HUES48 (cell line): ENCODE data around the gene AQP6.

Experiments used
- H3K27ac ChIP-seq: one replicate; pipeline ENCODE4 v1.7.0; 2013; ENCODE audit warnings: low read depth, low read length, inconsistent platforms
- H3K27me3 ChIP-seq: 2 replicates; pipeline ENCODE4 v1.6.1; 2013; ENCODE audit warnings: mild to moderate bottlenecking, low read length; ENCODE audit not compliant: control insufficient read depth, insufficient read depth
- H3K36me3 ChIP-seq: 2 replicates; pipeline ENCODE4 v1.6.1; 2013; ENCODE audit warnings: low read length; ENCODE audit not compliant: control insufficient read depth, insufficient read depth
- H3K4me1 ChIP-seq: 2 replicates; pipeline ENCODE4 v1.6.1; 2013; ENCODE audit warnings: mild to moderate bottlenecking, low read length; ENCODE audit not compliant: control insufficient read depth, insufficient read depth
- H3K4me3 ChIP-seq: 2 replicates; pipeline ENCODE4 v1.5.1; 2013; ENCODE audit warnings: mild to moderate bottlenecking, low read depth, low read length
- H3K9ac ChIP-seq: 2 replicates; pipeline ENCODE4 v1.6.1; 2013; ENCODE audit warnings: mild to moderate bottlenecking, low read depth, low read length, moderate library complexity
- H3K9me3 ChIP-seq: 2 replicates; pipeline ENCODE4 v1.6.1; 2013; ENCODE audit warnings: low read length; ENCODE audit not compliant: control insufficient read depth, insufficient read depth

AQP6 gene

DNA sequence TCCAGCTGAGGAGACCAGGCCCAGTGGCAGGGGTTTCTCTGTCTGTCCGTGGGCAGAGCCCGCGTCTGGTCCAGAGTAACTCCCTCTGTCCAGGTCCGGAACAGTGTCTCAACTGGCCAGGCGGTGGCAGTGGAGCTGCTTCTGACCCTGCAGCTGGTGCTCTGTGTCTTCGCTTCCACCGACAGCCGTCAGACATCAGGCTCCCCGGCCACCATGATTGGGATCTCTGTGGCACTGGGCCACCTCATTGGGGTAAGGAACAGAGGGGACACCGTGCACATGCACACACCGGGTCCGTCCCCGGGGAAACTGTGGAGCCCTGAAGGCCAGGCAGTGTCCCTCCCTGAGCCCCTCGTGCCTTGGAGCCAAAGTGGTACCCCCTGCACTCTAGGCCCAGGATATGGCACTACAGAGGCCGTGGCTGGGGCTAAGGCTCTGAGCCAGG, 1.5 kb downstream of the AQP6 start:
- Histone ChIP-seq H3K27ac (no peak overlapping the region), H3K9ac (no peak overlapping the region), H3K4me3 (no peak overlapping the region), H3K4me1 (peaks cover 7% of the 10 kb centered on the region; the same call in 1 of the 2 replicates), H3K36me3 (no peaks in the 10 kb centered on the region), H3K27me3 (peaks cover 13% of the 10 kb centered on the region), H3K9me3 (no peaks in the 10 kb centered on the region)

DNA sequence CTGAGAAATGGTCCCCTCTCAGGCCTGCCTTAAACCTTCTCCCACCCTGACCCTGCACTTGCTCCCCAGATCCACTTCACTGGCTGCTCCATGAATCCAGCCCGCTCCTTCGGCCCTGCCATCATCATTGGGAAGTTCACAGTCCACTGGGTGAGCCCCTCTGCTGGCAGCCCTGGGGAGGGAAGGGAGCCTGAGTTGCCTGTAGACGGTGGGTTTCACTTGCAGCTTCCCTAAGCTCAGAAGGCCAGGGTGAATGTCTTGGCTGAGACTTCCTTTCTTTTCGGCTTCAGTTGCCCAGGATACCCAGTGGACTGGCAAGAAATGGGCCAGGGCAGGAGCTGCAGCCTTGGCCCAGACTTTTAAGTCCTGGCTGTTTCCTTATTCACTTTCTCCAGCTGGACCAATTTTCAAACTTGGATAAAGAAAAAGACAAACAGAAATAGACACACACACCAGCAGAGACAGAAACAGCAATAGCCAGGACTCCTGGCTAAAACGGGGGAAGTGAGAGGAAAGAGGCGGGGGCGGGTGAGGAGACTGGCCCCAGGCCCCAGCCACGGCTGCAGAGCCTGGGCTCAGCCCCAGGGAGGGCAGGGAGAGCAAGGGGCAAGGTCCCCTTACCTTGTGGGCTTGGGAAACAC, 2.0 kb downstream of the AQP6 start:
- peaks cover 7% of the 10 kb centered on the region; the same call in 1 of the 2 replicates for H3K4me1 ChIP-seq
- no peak overlapping the region for H3K4me3 ChIP-seq
- no peaks in the 10 kb centered on the region for H3K9me3 ChIP-seq
- H3K9ac ChIP-seq: no peak overlapping the region
- no peaks in the 10 kb centered on the region for H3K36me3 ChIP-seq
- H3K27ac ChIP-seq: no peak overlapping the region
- peaks cover 10% of the 10 kb centered on the region; the same call in 1 of the 2 replicates for H3K27me3 ChIP-seq

DNA sequence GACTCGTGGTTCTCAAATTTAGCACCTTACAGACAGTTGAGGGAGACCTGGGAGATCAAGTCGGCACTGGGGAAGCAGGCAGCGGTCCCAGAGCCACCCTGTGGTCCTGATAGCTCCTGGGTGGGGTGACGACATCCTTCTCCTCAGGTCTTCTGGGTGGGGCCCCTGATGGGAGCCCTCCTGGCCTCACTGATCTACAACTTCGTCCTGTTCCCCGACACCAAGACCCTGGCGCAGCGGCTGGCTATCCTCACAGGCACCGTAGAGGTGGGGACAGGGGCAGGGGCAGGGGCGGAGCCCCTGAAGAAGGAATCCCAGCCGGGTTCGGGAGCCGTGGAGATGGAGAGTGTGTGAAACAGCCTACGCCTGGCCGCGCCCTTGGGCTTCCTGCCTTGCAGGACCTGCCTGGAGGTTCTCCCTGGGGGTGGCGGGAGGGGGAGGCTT, 2.6 kb downstream of the AQP6 start:
- Histone ChIP-seq H3K9ac (no peak overlapping the region), H3K36me3 (no peaks in the 10 kb centered on the region), H3K4me3 (no peak overlapping the region), H3K27me3 (peaks cover 10% of the 10 kb centered on the region; the same call in 1 of the 2 replicates), H3K9me3 (no peaks in the 10 kb centered on the region), H3K4me1 (peaks cover 7% of the 10 kb centered on the region; the same call in 1 of the 2 replicates), H3K27ac (no peak overlapping the region)

DNA sequence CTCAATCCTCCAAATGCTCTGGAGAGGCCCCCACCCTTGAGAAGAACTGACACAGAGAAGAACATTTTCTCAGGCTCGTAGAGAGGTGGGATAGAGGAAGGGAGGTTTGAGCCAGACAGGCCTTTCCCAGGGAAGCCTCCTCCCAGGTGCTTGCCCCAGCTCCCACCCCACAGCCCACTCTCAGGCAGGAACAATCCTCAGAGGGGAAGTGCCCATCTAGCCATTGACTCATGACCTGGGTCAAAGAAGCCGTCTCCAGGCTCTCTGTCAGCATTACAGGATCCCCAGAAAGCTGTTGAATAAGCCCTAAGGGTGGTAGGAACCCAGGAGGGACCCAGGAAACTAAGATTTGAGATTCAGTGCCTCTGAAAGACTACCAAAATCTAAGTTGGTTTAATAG, 3.8 kb downstream of the AQP6 start:
- 0 out of 2 replicates have a peak, but pooled peaks cover under 1% of the 10 kb centered on the region for H3K27me3 ChIP-seq
- H3K36me3 ChIP-seq: no peaks in the 10 kb centered on the region
- H3K4me3 ChIP-seq: no peak overlapping the region
- no peak overlapping the region for H3K27ac ChIP-seq
- no peak overlapping the region for H3K9ac ChIP-seq
- peaks cover 7% of the 10 kb centered on the region; the same call in 1 of the 2 replicates for H3K4me1 ChIP-seq
- no peaks in the 10 kb centered on the region for H3K9me3 ChIP-seq

DNA sequence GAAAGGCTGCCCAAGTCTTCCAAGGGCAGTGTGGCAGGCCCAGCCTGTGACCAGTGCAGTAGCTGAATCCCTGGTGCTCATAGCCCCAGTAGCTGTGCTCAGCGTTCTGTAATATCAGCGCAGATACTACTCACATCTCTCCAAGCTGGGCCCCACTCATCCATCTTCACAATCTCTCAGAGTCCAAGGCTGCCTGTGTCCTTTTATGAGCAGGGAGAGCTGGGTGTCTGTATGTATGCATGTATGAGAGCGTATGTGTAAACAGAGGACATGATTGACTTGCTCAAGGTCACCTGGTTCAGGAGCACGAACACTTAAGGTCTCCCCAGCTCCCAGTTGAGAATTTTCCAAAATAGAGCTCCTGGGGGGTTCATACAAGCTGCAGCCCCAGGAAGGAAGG, 5.4 kb downstream of the AQP6 start:
- Histone ChIP-seq H3K4me3 (no peak overlapping the region), H3K9me3 (no peaks in the 10 kb centered on the region), H3K4me1 (peaks cover 7% of the 10 kb centered on the region; the same call in 1 of the 2 replicates), H3K36me3 (no peaks in the 10 kb centered on the region), H3K27ac (no peak overlapping the region), H3K27me3 (no peaks in the 10 kb centered on the region), H3K9ac (no peak overlapping the region)

DNA sequence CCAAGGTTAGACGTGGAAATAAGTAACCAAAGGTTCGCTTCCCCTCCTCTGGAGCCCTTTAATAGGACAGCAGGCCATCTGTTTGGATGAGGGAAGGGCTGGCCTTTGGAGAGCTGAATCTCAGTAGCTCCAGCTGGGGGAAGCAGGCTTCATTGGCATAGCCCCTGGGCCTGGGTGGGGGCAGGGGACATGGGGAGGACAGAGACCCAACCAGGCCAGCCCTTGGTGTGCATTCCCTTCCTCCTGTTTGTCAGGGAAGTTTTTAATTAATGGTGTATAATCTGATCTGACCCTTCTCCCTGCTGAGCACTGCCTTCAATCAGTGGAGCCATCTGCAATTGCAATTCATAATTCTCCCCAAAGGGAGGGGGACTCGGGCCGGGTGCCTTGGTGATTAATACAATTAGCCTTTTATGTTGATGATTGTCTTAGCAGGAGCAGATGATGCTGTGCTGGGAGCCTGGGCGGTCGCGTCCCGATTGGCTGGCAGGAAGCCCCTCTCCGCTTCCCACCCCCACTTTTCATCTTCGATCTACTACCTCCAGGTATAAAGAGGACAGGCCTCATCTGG, 6.4 kb downstream of the AQP6 start:
- H3K4me1 ChIP-seq: peaks cover 7% of the 10 kb centered on the region; the same call in 1 of the 2 replicates
- H3K27me3 ChIP-seq: no peaks in the 10 kb centered on the region
- no peak overlapping the region for H3K27ac ChIP-seq
- no peaks in the 10 kb centered on the region for H3K9me3 ChIP-seq
- H3K9ac ChIP-seq: no peak overlapping the region; the same call in 1 of the 2 replicates
- no peak overlapping the region for H3K4me3 ChIP-seq
- no peaks in the 10 kb centered on the region for H3K36me3 ChIP-seq

DNA sequence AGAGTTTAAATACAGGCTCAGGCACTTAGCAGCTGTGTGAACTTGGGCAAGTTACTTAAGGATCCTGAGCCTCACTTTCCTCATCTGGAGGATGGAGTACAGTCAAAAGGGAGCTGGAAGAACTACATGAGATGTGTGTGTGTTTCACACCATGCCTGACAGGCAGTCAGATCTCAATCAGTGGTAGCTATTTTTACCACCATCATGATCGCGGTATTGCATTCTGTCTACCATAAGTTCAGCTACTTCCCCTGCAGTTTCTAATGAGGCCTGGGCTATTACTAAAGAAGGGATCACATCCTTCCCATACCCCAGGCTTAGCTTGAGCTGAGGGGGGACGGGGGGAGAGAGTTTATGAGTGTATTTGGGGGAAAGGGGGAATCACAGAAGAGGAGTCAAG, 7.0 kb downstream of the AQP6 start:
- no peak overlapping the region for H3K27ac ChIP-seq
- peaks cover 9% of the 10 kb centered on the region; the same call in 1 of the 2 replicates for H3K4me1 ChIP-seq
- no peak overlapping the region for H3K9ac ChIP-seq
- H3K9me3 ChIP-seq: no peaks in the 10 kb centered on the region
- no peak overlapping the region for H3K4me3 ChIP-seq
- H3K36me3 ChIP-seq: no peaks in the 10 kb centered on the region
- no peaks in the 10 kb centered on the region for H3K27me3 ChIP-seq

DNA sequence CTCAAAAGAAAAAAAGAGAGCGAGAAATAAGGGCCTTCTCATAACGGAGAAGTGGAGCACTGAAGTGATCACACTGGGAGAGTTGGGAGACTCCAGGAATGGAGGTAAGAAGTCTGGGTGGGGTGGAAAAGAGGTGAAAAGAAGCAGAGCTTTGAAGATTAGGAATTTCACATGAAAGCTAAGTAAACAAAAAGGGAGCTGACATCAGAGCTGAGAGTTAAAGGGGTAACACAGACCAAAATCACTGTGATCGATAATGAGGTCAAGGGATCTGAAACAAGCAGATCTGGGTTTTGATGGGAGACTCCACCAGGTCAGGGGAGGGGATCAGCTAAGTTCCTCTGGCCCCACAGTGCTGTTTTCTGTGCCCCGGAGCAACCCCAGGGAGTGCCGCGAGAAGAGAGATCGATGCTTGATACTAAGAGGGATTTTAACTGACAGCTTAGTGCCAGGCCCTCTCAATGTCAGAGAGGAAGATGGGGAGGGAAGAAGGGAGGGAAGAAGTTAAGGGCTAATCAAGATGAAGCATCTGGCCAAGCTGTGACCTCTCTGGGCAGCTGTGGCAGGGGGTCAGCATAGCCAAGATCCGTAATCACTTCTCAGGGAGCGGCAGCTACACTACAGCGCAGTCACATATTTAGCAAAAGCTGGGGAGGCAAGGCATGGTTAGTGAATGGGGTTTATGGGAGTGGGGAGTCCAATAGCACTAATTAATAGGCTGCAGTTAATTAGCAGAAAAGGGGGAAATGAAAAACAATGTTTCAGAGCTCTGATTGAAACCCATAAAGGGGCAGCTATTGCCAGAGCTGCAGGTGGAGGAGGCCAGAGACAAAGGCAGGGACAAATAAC, 8.0 kb downstream of the AQP6 start:
- Histone ChIP-seq H3K27ac (no peak overlapping the region), H3K36me3 (no peaks in the 10 kb centered on the region), H3K4me1 (peaks cover 18% of the 10 kb centered on the region; the same call in 1 of the 2 replicates), H3K27me3 (no peaks in the 10 kb centered on the region), H3K9me3 (no peaks in the 10 kb centered on the region), H3K9ac (no peak overlapping the region), H3K4me3 (no peak overlapping the region)

DNA sequence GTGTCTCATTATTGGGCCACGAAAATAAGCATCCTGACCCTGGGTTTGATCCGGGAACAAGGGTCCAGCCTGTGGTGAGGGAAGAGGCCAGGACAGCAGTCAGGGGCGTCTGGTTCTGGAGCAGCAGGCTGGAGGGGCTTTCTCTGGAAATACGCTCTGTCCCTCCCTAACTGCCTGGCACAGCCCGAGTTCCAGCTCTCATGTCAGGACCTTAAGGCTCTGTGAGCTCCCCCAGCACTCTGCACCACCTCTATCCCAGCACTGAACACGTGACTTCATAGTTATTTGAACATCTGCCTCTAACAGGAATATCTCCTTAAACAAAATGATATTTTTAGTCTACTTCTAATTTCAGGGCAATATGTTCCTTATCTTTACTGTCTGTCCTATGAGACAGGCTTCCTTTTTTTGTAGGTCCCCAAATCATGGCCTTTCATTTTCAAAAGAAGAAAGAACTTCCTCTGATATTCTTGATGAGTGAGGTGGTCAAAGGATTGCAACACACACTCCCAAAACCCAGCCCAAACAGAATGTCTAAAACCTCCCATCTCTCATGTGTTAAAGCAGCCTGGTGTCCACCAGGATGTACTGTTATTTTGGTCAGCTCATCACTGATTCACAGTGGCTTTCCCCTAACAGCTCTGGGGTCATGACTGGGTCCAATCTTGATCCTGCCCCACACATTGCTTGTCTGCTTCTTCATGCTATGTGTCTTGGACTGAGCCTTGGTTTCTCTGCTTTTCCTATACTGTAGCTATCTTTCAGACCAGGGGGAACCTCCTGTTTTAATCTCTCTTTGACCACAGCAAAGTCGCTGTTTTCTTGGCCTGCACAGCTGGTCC, 9.7 kb downstream of the AQP6 start:
- Histone ChIP-seq H3K9ac (no peak overlapping the region), H3K4me3 (no peak overlapping the region), H3K27me3 (no peaks in the 10 kb centered on the region), H3K27ac (no peak overlapping the region), H3K9me3 (no peaks in the 10 kb centered on the region), H3K36me3 (0 out of 2 replicates have a peak, but pooled peaks cover 1% of the 10 kb centered on the region), H3K4me1 (peaks cover 22% of the 10 kb centered on the region; the same call in 1 of the 2 replicates)

DNA sequence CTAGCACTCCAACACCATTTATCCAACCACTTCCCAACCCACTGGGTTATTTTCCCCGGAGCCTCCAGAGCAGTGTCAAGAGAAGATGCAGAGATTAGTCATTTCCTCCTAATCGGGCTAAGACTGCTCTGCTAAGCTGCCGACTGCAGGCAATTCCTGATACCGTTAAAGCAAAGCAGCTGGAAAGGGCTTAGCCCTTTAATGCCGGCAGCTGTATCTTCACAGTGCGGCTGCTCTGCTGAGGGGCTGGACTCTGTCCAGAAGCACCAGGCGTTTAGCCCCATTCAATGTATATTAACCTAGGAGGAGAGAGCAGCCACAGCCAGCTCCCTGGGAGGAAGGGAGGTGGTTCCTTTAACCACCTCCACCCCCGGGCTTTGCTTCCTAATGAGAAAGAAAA, 11.1 kb downstream of the AQP6 start:
- Histone ChIP-seq H3K4me3 (no peak overlapping the region), H3K27ac (peak overlapping the region; percentile 9), H3K9ac (no peak overlapping the region), H3K27me3 (no peaks in the 10 kb centered on the region), H3K36me3 (peaks cover 15% of the 10 kb centered on the region), H3K4me1 (peaks cover 17% of the 10 kb centered on the region; the same call in 1 of the 2 replicates), H3K9me3 (no peaks in the 10 kb centered on the region)
